ENCODE results near the gene FRMD4B. TPM values are rescaled to one million over a fixed set of nuclear protein-coding genes. Genes with fewer than 3 reads are reported as not detected.
A peak's percentile ranks its signal among the peaks of the same experiment; 100 is the strongest.

The FRMD4B gene
- polyA plus RNA-seq, 6 donors from 2014 or later, result 0.08 to 0.72 (median 0.37) TPM; not detected in 2

DNA sequence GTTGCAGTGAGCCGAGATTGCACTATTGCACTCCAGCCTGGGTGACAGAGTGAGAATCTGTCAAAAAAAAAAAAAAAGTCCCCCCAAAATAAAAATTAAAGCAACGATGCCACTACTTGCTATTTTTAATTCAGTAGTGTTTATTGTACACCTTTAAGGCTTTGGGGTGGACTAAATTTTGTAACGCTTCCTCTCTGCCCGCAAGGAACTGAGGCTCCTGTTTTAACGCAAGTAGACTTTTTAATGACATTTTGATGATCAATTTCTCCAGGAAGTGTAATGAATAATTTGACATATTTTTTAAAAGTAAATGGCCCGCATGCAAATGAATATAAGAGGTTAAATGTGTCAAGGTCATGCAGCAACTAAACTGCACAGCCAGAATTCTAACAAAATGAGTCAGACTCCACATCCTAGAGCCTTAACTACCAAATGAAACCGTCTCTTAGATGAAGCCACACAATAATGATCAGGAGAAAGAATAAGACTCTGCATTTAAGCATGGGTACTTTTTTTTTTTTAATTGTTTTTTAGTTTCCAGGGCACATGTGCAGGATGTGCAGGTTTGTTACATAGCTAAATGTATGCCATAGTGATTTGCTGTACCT is 166.7 kb downstream of the FRMD4B start:
- ATAC-seq (ENCODE audit: low read depth in 2 of 2), result no peak
- DNase-seq, result no peak
- no peak overlapping the region for H3K4me3 Mint-ChIP-seq
- H3K36me3 Mint-ChIP-seq, result no peaks in the 10 kb centered on the region
- no peaks in the 10 kb centered on the region for H3K4me1 Mint-ChIP-seq
- H3K27ac Mint-ChIP-seq, result no peak overlapping the region
- H3K27me3 Mint-ChIP-seq, result no peaks in the 10 kb centered on the region
- peaks cover 0 to 2% (median 0%) of the 10 kb centered on the region in 7 donors for H3K9me3 Mint-ChIP-seq

DNA sequence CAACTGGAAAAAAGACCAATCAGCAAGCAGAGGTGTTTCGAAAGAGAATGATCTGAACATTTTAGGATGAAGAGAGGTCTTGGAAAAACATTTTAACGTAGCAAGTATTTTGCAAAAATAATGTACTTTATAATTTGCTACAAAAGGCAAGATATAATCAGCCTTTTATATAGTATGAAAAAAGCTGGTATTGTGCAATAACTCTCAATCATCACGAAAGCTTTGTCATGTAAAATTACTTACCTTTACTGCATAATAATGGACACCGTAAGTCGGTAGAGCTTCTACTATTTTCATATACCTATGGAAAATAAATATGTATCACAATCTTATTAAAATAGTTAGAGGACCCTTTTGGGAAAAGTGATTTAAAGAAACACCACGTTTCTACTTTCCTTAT is 167.8 kb downstream of the FRMD4B start:
- no peaks in the 10 kb centered on the region for H3K4me1 Mint-ChIP-seq
- H3K36me3 Mint-ChIP-seq, result no peaks in the 10 kb centered on the region
- DNase-seq (no peak), ATAC-seq (ENCODE audit: low read depth in 2 of 2) (no peak)
- H3K27me3 Mint-ChIP-seq, result no peaks in the 10 kb centered on the region
- H3K4me3 Mint-ChIP-seq, result no peak overlapping the region
- peaks cover 0 to 2% (median 0%) of the 10 kb centered on the region in 7 donors for H3K9me3 Mint-ChIP-seq
- no peak overlapping the region for H3K27ac Mint-ChIP-seq

DNA sequence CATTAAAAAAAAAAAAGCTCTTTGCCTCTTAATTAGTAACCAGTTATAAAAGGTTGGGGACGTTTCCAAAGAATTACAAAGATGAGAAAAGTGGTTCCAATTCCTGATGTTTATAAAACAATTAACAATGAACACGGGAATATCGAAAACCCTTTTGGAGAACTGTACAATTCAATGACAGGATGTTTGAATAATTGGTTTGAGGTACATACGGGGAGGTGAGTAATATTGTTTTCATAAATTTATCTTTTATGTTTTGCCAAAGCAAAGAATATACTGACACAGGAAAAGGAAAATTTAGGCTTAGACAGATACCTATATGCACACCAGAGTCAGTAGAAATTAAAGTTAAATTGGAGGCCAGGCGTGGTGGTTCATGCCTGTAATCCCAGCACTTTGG is 168.9 kb downstream of the FRMD4B start:
- no peaks in the 10 kb centered on the region for H3K27me3 Mint-ChIP-seq
- no peak overlapping the region for H3K27ac Mint-ChIP-seq
- H3K9me3 Mint-ChIP-seq, result peaks cover 0 to 2% (median 0%) of the 10 kb centered on the region in 7 donors
- H3K36me3 Mint-ChIP-seq, result no peaks in the 10 kb centered on the region
- DNase-seq (no peak), ATAC-seq (ENCODE audit: low read depth in 2 of 2) (no peak)
- no peaks in the 10 kb centered on the region for H3K4me1 Mint-ChIP-seq
- no peak overlapping the region for H3K4me3 Mint-ChIP-seq

DNA sequence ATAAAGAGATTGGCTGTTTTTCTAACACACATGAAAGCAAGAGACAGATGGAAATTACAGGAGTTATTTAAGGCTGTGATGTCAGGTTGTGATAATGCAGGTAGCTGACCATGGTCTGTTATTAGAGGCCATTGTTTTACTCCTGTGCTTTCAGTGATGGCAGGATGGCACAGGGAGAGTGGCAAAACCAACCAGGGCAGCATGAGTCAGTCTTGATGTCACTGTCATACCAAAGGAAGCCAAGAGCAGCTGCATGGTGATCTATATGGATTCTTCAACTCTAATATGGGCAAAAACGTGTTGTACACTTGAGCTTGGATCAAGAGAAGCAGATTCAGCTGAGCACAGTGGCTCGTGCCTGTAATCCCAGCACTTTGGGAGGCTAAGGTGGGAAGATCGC is 171.6 kb downstream of the FRMD4B start:
- DNase-seq (no peak), ATAC-seq (ENCODE audit: low read depth in 2 of 2) (no peak)
- no peak overlapping the region for H3K4me3 Mint-ChIP-seq
- no peaks in the 10 kb centered on the region for H3K4me1 Mint-ChIP-seq
- H3K27me3 Mint-ChIP-seq, result no peaks in the 10 kb centered on the region
- no peaks in the 10 kb centered on the region for H3K36me3 Mint-ChIP-seq
- H3K27ac Mint-ChIP-seq, result peak overlapping the region in 1 of 6 donors; percentile 29
- H3K9me3 Mint-ChIP-seq, result no peaks in the 10 kb centered on the region

DNA sequence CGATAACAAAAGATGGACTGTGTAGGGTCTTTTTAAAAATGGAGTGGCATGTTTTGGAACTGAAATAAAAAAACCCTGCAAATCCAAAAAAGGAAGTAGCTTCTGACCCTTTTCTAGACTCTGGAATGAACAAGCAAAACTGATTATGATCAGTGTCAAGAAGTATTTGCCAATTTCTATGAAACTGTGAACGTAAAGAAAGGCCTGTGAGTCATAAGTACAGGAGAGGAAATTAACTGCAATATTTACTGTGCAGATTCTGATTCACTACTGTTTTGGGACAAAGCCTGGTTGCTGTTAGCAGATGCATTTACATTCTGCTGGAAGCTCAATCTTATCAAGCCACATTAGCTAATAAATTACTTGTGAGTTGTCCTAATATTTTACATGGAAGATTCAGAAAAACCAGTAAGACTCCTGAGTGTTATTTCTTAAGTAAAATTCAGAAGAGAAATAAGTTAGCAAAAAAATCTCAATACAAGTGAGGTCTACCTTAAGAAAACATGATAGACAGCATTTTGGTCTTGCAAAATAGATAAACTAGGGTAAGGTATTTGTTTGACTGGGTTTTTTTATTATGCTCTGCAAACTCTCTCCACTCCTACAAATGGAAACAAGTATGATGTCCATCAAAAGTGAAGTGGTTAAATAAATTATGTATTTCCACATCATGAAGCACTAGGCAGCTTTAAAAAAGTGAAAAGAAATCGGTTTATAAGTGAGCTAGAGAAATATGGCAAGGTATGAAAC is 173.3 kb downstream of the FRMD4B start:
- no peaks in the 10 kb centered on the region for H3K9me3 Mint-ChIP-seq
- no peaks in the 10 kb centered on the region for H3K27me3 Mint-ChIP-seq
- H3K27ac Mint-ChIP-seq, result no peak overlapping the region
- ATAC-seq (ENCODE audit: low read depth in 2 of 2) (no peak), DNase-seq (no peak)
- no peak overlapping the region for H3K4me3 Mint-ChIP-seq
- no peaks in the 10 kb centered on the region for H3K36me3 Mint-ChIP-seq
- no peaks in the 10 kb centered on the region for H3K4me1 Mint-ChIP-seq

DNA sequence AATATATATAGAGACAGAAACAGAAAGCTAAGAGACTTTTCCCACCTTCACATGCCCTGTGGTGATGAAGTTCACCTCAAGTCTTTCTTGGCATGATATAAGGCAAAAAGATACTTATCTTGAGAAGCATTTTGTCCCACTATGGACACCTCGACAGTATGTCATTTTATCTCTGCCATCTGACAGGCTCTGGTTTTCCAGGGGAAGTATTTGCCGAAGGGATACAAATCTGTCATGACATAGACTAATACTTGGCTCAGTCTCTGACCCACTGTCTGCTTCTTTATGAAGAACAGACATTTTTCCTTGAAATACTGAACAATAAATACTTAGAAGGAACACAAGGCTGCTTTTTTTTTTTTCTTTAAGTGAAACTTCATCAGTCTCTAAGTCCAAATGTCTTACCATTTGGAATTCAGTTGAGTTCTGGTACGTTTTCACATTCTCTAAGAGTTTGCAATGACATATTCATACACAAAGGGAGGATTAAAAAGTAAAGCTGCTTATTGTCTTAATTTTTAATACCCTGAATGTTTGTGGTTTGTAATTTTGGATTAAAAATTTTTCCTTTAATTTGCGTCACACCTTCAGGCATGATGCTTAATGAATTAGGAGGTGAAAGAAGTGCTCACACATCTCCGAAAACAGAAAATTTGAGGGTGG is 175.7 kb downstream of the FRMD4B start:
- no peaks in the 10 kb centered on the region for H3K9me3 Mint-ChIP-seq
- no peak overlapping the region for H3K4me3 Mint-ChIP-seq
- peak overlapping the region in 1 of 6 donors; percentile 44 for H3K27ac Mint-ChIP-seq
- ATAC-seq (ENCODE audit: low read depth in 2 of 2) (no peak), DNase-seq (no peak)
- no peaks in the 10 kb centered on the region for H3K4me1 Mint-ChIP-seq
- no peaks in the 10 kb centered on the region for H3K36me3 Mint-ChIP-seq
- H3K27me3 Mint-ChIP-seq, result no peaks in the 10 kb centered on the region

DNA sequence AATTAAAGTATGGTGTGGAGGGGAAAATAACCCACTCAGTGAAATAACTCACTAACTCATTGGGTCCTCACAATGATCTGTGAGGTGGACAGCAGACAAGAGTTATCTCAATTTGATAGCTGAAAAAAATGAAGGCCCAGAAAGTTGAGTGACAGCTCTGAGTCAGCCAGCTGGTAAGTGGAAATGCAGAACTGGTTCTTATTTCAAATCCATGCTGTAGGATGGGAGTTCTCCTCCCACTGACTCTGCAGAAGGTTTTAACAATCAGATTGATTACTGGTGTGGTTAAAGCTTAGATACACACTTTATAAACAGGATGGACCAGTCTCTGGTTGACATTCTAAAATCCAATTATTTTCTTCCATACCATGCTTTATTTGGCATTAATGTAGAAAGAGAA is 176.5 kb downstream of the FRMD4B start:
- no peak for ATAC-seq (ENCODE audit: low read depth in 2 of 2)
- Mint-ChIP-seq H3K9me3 (no peaks in the 10 kb centered on the region), H3K4me1 (no peaks in the 10 kb centered on the region), H3K27ac (no peak overlapping the region), H3K4me3 (no peak overlapping the region), H3K36me3 (no peaks in the 10 kb centered on the region), H3K27me3 (no peaks in the 10 kb centered on the region)
- DNase-seq, result no peak

DNA sequence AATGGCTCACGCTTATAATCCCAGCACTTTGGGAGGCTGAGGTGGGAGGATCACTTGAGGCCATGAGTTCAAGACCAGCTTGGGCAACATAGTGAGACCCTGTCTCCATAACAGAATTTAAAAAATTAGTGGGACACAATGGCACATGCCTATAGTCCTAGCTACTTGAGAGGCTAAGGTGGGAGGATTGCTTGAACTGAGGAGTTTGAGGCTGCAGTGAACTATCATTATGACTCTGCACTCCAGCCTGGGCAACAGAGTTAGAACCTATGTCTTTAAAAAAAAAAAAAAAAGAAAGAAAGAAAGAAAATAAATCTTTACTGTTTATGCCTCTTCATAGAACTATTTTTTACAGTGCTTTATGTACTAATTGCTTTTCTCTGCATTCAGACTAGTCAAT is 178.9 kb downstream of the FRMD4B start:
- ATAC-seq (ENCODE audit: low read depth in 2 of 2) (no peak), DNase-seq (no peak)
- Mint-ChIP-seq H3K4me1 (no peaks in the 10 kb centered on the region), H3K4me3 (no peak overlapping the region), H3K27ac (peak overlapping the region in 1 of 6 donors; percentile 36), H3K27me3 (no peaks in the 10 kb centered on the region), H3K9me3 (no peaks in the 10 kb centered on the region), H3K36me3 (no peaks in the 10 kb centered on the region)

DNA sequence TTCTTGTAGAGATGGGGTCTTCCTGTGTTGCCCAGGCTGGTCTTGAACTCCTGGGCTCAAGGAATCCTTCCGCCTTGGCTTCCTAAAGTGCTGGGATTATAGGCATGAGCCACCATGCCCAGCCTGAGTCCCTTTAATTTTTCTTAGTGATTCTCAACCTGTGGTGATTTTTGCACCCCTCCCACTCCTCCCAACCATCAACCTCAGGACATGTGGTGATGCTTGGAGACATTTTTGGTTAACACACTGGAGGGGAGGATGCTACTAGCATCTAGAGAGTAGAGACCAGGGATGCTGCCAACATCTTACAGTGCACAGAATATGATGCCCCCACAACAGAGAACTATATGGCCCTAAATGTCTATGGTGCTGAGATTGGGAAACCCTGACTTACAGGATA is 180.5 kb downstream of the FRMD4B start:
- Mint-ChIP-seq H3K4me1 (no peaks in the 10 kb centered on the region), H3K4me3 (no peak overlapping the region)
- DNase-seq, result no peak

DNA sequence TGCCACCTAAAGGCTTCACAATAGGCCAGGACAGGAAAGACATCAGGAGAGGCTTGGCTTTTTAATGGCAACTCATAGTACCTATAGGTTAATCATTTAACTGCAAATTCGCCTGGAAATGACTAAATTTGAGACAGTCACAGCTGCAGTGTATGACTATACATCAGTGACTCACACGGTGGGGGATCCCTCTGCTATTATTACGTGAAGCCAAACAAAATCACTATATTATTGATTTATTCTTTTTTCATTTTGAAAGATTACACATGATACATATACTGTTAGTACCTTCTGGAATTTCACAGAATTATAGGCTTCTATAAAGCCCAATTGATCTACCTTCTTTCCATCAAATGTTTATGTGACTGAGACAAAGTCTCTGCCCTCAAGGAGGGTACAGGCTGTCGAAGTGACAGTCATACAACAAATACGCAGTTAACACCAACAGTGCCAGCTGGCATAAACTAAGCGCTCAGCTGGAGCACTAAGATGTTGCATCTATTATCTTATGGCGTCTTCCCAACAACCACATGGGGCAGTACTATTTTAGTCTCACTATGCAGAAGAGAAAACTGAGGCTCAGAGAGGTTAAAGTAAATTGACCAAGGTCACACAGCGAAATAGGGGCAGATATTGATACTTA is 181.5 kb downstream of the FRMD4B start:
- Mint-ChIP-seq H3K4me1 (peaks cover 0 to 1% (median 0%) of the 10 kb centered on the region in 3 donors), H3K4me3 (no peak overlapping the region), H3K36me3 (no peaks in the 10 kb centered on the region), H3K27me3 (no peaks in the 10 kb centered on the region), H3K27ac (no peak overlapping the region), H3K9me3 (no peaks in the 10 kb centered on the region)
- DNase-seq (no peak), ATAC-seq (ENCODE audit: low read depth in 2 of 2) (no peak)

More for the DNA sequence above, 180.5 kb downstream of the FRMD4B start:
- no peaks in the 10 kb centered on the region for H3K9me3 Mint-ChIP-seq
- H3K27ac Mint-ChIP-seq, result no peak overlapping the region
- no peak for ATAC-seq (ENCODE audit: low read depth in 2 of 2)
- no peaks in the 10 kb centered on the region for H3K27me3 Mint-ChIP-seq
- no peaks in the 10 kb centered on the region for H3K36me3 Mint-ChIP-seq

DNA sequence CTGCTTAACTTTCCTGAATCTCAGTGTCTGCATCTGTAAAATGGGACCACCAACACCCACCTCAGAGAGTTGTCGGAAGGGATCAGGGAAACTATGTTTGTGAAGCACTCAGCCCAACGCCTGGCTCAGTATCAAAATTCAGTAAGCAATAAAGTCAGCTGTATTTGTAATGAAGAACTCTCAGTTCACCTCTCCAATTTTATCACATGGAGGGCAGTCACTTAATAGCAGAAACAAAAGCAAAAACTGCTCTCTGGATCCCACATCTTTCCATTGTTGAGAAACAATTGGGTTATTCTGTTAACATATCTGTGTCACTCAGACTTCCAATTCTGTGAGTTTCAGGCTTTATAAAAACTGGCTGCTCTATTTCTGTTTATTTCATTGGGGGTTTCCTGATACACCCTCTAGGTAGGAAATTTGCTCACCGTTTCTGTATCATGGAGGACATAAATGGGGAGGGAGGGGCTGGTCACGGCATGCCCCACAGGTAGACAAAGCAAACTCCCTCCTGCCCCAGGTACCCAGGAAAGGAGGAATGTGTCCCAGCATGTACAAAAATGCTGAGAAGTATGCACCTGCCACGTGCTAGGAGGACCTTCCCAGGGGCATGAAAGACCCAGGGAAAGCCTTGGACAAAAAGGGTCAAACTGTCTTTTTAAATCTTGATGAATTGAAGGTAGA is 182.1 kb downstream of the FRMD4B start:
- Mint-ChIP-seq H3K9me3 (no peaks in the 10 kb centered on the region), H3K27me3 (no peaks in the 10 kb centered on the region), H3K36me3 (no peaks in the 10 kb centered on the region), H3K4me3 (no peak overlapping the region), H3K4me1 (peaks cover 1 to 6% (median 3%) of the 10 kb centered on the region in 3 donors), H3K27ac (peak overlapping the region in 1 of 6 donors; percentile 28)
- DNase-seq, result no peak
- ATAC-seq (ENCODE audit: low read depth in 2 of 2), result no peak

DNA sequence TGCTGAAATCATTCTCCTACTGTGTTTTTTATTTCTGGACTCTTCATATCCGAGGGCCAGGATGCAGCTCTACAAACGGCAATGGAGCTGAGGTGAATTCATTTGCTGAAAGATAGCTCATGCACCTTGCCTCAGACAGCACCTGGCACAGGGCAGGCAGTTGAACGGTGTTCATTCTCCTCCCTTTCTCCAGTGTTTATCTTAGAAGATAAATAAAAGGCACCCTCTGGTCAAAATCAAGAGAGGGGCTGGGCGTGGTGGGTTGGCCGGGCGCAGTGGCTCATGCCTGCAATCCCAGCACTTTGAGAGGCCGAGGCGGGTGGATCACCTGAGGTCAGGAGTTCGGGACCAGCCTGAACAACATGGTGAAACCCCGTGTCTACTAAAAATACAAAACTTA is 184.2 kb downstream of the FRMD4B start:
- Mint-ChIP-seq H3K36me3 (no peaks in the 10 kb centered on the region), H3K27me3 (no peaks in the 10 kb centered on the region), H3K4me3 (no peak overlapping the region), H3K9me3 (no peaks in the 10 kb centered on the region), H3K4me1 (peaks cover 1 to 6% (median 3%) of the 10 kb centered on the region in 3 donors), H3K27ac (no peak overlapping the region)
- ATAC-seq (ENCODE audit: low read depth in 2 of 2) (no peak), DNase-seq (no peak)

DNA sequence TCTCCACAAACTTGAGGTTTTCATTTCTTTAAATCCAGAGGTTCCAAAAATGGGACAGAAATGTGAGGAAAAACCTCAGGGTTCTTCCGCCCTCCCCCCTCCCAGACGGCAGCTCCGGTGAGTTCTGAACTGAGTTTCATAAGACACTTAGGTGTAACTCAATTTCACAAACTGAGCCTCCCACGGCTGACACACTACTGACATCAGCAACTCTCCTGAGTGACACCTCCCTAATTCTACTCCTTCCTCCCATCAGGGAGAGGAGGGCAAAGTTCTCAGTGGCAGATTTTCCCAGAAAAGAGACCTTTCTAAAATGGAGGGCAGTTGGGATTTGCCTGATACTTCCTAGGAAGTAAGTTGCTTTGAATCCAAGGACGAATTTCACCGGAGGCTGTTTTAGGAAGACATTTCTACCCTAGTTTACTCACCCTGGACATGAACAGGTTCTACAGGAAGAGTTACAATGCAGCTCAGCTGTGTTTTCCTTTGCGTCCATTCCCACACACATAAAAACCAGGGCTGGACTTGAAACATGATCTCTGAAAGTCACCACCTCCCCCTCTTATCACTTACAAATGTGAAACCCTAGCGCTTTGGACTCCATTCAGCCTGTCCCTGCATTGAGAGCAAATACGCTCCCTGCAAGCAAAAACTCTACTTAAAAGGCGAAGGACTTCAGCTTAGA is 185.4 kb downstream of the FRMD4B start:
- Mint-ChIP-seq H3K27me3 (no peaks in the 10 kb centered on the region), H3K4me3 (peak overlapping the region in 1 of 8 donors; percentile 14), H3K27ac (no peak overlapping the region), H3K9me3 (no peaks in the 10 kb centered on the region), H3K36me3 (no peaks in the 10 kb centered on the region), H3K4me1 (peaks cover 1 to 6% (median 3%) of the 10 kb centered on the region in 3 donors)
- ATAC-seq (ENCODE audit: low read depth in 2 of 2) (no peak), DNase-seq (no peak)
